Astrocyte of the spinal cord (primary cell): ENCODE results near the gene CPZ.
"Not testable (repeated sequence)": the region's sequence is repeated elsewhere in the genome, so short reads cannot be mapped to it uniquely, and the experiment has no call there.

Experiments
- DNase-seq: peaks from one replicate; pipeline ENCODE4 v3.0.0; 2011; ENCODE audit warnings: low read depth, low spot score
- H3K4me3 ChIP-seq: 2 replicates; pipeline ENCODE4 v1.5.1; 2011; ENCODE audit warnings: low read depth, mild to moderate bottlenecking, low read length, moderate library complexity
- in situ Hi-C: cut with HindIII; loops from 2 replicates; pipeline ENCODE4 v1.10.0; 2017; ENCODE audit warnings: low sequenced_read_pairs
- TF ChIP-seq, protein P1 (sequence below): IDR thresholded peaks from 2 replicates; pipeline ENCODE4 v1.5.1; 2012; ENCODE audit warnings: low read depth, mild to moderate bottlenecking, low read length, inconsistent platforms

Gene CPZ

DNA sequence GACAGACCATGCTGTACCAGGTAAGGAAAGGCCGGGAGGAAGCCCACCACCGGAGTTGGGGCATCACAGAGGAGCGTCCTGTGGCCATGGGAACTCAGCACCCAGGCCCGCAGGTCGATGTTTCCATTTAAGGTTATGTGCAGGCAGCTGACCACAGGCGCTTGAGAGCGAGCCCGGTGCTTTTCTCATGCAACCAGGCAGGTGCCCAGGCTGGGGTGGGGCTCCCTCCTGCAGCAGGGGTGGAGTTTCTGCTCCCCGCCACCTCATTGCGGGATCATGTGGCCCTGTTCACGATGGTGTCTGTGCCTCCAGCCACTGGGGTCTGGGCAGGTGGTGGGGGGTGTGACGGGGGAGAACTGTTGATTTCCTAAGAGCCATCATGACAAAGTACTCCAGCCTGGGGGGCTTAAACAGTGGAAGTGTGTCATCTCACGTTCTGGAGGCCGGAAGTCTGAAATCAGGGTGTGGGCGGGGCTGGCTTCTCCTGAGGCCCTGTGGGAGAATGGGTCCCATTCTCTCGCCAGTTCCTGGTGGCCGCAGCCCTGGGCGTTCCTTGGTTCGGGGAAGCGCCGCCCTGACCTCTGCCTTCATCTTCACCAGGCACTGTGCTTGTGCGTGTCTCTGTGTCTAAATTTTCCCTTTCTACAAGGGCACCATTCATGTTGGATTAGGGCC lies 60.9 kb downstream of the CPZ start:
- H3K4me3 ChIP-seq = no peak overlapping the region
- no peak for DNase-seq
- TF ChIP-seq, protein P1, sequence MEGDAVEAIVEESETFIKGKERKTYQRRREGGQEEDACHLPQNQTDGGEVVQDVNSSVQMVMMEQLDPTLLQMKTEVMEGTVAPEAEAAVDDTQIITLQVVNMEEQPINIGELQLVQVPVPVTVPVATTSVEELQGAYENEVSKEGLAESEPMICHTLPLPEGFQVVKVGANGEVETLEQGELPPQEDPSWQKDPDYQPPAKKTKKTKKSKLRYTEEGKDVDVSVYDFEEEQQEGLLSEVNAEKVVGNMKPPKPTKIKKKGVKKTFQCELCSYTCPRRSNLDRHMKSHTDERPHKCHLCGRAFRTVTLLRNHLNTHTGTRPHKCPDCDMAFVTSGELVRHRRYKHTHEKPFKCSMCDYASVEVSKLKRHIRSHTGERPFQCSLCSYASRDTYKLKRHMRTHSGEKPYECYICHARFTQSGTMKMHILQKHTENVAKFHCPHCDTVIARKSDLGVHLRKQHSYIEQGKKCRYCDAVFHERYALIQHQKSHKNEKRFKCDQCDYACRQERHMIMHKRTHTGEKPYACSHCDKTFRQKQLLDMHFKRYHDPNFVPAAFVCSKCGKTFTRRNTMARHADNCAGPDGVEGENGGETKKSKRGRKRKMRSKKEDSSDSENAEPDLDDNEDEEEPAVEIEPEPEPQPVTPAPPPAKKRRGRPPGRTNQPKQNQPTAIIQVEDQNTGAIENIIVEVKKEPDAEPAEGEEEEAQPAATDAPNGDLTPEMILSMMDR = no peak
- in situ Hi-C loops = no loop called here

DNA sequence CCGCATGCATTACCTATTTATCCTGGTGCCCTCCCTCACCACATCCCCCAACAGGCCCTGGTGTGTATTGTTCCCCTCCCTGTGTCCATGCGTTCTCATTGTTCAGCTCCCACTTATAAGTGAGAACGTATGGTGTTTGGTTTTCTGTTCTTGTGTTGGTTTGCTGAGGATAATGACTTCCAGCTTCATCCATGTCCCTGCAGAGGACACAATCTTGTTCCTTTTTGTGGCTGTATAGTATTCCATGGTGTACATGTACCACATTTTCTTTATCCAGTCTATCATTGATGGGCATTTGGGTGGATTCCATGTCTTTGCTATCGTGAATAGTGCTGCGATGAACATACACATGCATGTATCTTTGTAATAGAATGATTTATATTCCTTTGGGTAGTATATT lies 61.6 kb downstream of the CPZ start:
- in situ Hi-C loops, DNase-seq, H3K4me3 ChIP-seq: not testable (repeated sequence)

DNA sequence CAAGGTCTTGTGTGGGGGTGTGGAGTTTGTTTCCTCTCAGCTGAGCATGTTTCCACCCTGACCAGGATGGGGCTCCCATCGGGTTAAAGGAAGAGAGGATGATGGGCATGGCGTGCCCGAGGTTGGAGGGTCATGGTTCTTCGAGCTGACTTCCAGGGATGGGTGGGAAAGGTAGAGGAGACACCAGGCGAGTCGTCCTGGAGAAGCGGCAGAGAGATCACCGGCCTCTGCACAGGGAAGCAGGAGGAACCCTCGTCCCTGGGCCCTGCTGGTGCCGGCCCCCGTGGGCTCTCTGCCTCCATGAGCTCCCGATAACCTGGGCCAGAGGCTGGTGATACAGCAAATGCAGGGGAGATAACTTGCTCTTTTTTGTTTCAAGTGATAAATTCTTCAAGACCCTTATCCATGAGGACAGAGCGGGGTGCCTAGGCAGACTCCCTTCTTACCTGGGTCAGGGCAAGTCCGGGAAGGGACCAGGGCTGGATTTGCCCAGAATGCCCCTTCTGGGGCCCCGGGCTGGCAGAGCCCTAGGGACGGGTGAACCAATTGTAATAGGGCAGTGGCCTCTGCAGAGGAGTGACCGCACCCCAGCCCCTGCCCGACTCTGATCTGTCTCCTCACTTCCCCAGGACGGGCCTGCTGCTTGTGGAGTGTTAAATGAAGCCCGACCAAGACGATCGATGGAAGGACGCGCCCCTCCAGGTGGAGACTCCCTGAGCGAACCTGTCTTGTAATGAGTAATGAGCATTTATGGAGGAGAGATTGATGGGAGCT lies 63.0 kb downstream of the CPZ start:
- DNase-seq = no peak
- TF ChIP-seq, protein P1 = no peak
- H3K4me3 ChIP-seq = no peak overlapping the region
- in situ Hi-C loops = no loop called here

DNA sequence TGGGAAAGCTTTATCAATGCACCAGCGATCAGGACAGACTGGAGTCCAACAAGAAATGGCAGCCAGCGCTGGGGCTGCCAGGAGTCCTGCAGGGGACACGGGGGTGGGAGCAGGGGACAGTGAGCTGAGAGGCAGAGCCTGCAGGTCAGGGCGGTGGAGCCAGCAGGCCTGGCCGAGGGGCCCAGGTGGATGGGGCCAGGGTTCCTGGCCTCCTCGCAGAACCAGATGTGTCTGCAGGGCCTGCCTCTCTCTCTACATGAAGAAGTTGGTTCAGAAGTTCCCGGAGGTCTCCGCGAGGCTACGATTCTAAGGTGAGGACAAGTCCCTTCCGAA lies 63.6 kb downstream of the CPZ start:
- no peak overlapping the region for H3K4me3 ChIP-seq
- TF ChIP-seq, protein P1 = no peak
- DNase-seq = no peak
- in situ Hi-C loops = no loop called here

DNA sequence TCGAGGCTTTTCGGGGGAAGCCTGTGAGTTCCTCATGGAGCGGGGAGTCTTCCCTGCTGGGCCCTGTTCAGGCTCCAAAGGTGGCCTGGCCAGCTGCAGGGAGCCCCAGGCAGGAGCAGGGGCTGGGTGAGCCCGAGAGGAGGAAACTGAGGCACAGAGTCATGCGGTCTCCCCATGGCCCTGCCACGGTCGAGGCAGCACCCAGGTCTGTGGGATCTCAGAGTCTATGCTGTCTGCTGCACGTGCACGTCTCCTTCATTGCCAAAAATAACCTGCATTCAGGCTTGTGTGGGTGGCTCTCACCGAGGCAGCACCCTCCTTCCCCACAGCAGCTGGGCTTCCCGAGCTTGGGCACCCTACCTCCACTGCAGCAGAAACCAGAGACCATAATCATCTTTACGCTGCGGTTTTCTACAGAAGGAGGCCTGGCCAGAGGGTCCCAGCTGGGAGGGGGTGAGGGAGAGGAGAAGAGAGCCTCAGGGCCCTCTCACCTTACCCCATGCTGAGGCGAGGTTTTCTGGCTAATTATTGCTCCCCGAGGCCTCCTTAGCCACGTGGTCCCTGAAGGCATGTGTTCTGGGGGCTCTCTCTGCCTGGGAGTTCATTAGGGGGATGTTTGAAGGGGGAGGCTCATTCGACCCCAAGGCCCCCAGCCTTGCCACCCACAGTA lies 64.3 kb downstream of the CPZ start:
- in situ Hi-C loops = no loop called here
- no peak overlapping the region for H3K4me3 ChIP-seq

DNA sequence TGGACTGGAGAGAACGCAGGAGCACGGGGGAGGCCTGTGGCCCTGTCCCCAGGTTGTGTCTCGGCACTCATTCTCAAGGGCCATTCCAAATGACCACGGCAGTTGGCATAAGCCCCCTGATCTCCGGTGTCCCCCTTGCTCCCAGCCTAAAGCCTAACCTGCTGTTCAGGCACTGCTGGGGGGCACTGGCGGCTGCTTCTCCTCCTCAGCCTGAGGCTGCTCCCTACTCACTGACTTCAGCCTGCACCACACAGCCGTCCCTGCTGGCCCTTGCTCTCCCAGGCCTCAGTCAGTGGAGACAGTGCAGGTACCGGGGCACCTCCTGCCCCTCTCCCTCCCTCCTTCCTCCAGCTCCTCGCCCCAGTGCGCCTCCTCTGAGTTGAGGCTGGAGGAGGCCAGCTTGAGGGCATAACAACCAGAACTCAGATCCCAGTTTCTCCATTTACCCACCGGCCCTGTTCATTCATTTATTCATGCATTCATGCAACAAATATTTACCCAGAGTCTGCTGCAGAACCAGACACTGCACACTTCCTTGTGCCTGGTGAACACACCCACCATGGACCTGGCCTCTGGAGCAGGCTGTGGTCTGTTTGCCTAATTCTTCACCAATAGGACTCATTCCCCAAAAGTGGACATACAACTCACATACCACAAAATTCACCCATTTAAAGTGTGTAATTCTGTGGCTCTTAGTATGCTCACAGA lies 65.0 kb downstream of the CPZ start:
- TF ChIP-seq, protein P1 = no peak
- DNase-seq = no peak
- in situ Hi-C loops = no loop called here
- no peak overlapping the region for H3K4me3 ChIP-seq

More for the DNA sequence above, 64.3 kb downstream of the CPZ start:
- TF ChIP-seq, protein P1 = no peak
- DNase-seq = no peak
